ENCODE data around the gene OLFML3. TPM values are rescaled to one million over a fixed set of nuclear protein-coding genes. Genes with fewer than 3 reads are reported as not detected.
"Not testable (repeated sequence)": the region's sequence is repeated elsewhere in the genome, so short reads cannot be mapped to it uniquely, and the experiment has no call there.

The OLFML3 gene
- total RNA-seq, 1 experiment from 2014 or later: 226 TPM

DNA sequence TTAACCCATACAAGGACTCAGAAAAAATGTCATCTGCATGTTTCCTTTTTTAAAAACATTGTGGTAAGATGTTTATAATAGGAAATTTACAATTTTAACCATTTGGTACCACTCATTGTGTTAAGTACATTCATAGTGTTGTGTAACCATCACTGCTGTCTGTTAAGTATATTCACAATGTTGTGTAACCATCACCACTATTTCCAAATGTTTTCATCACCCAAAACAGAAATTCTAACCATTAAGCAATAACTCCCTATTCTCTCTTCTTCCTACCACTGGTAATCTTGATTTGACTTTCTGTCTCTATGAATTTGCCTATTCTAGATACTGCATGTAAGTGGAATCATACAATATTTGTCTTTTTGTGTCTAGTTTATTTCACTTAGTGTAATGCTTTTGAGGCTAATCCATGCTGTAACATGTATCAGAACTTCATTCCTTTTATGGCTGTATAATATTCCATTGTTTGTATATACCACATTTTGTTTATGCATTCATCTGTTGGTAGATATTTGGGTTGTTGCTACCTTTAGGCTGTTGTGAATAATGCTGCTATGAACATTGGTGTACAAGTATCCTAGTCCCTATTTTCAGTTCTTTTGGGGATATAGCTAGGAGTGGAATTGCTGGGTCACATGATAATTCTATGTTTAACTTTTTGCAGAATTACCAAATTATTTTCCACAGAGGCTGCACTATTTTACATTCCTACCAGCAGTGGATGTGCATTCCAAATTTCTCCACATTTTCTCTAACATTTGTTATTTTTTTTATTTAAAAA lies 36.1 kb upstream of the OLFML3 start:
- Histone ChIP-seq H3K4me3 (ENCODE audit: insufficient read depth, low read depth, low read length) (no peak overlapping the region), H3K27me3 (ENCODE audit: control insufficient read depth, insufficient read depth, low read length) (no peaks in the 10 kb centered on the region), H3K36me3 (replicated peaks; ENCODE audit: control insufficient read depth, insufficient read depth, low read length) (peaks cover 10% of the 10 kb centered on the region)
- no peak for DNase-seq

- Histone ChIP-seq H3K27me3 (ENCODE audit: control insufficient read depth, insufficient read depth, low read length) (no peaks in the 10 kb centered on the region), H3K36me3 (replicated peaks; ENCODE audit: control insufficient read depth, insufficient read depth, low read length) (peaks cover 9% of the 10 kb centered on the region), H3K4me3 (ENCODE audit: insufficient read depth, low read depth, low read length) (no peak overlapping the region)
- no peak for DNase-seq
These were observed 33.9 kb upstream of the OLFML3 start for GRCh38 chr1:113945329-113945728.

GRCh38 chr1:113946112-113946511 lies 33.2 kb upstream of the OLFML3 start:
- no peak for DNase-seq
- H3K27me3 ChIP-seq (ENCODE audit: control insufficient read depth, insufficient read depth, low read length): no peaks in the 10 kb centered on the region
- peaks cover under 1% of the 10 kb centered on the region for H3K36me3 ChIP-seq (replicated peaks; ENCODE audit: control insufficient read depth, insufficient read depth, low read length)
- no peak overlapping the region for H3K4me3 ChIP-seq (ENCODE audit: insufficient read depth, low read depth, low read length)

GRCh38 chr1:113946678-113947387 lies 32.4 kb upstream of the OLFML3 start:
- Histone ChIP-seq H3K4me3 (ENCODE audit: insufficient read depth, low read depth, low read length) (no peak overlapping the region), H3K36me3 (replicated peaks; ENCODE audit: control insufficient read depth, insufficient read depth, low read length) (no peaks in the 10 kb centered on the region), H3K27me3 (ENCODE audit: control insufficient read depth, insufficient read depth, low read length) (no peaks in the 10 kb centered on the region)
- DNase-seq: no peak

DNA sequence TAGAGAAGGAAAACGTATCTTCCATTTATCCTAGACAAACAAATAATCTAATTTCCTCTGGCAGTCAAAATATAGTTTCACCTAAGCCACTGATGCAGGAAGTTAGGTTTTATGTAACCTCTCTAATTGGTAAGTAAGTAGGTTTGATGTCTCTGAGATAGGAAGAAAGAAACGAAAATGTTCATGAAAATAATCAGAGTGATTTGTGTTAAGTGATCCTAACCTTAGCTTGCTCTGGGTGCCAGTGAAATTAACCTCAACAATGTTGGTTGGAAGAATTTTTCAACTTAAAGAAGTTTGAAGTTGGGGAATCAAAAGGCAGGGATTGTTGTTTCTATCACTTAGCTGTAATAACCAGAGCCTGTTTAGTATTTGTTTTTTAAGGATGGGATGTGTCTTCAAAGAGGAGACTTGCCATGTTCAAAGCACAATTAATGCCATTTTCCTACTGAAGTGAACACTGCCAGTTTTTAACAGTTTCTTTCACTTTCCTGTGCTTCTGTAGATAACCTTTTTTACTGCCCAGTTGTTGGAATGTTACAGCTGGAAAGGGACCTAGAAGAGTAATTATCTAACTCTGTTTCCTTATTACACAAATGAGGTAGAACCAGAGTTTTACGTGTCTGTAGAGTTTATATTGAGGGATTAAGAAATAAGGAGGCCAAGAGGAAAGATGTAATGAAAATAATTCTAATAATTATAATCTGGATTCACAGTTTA lies 31.7 kb upstream of the OLFML3 start:
- DNase-seq: no peak
- Histone ChIP-seq H3K4me3 (ENCODE audit: insufficient read depth, low read depth, low read length) (no peak overlapping the region), H3K36me3 (replicated peaks; ENCODE audit: control insufficient read depth, insufficient read depth, low read length) (no peaks in the 10 kb centered on the region), H3K27me3 (ENCODE audit: control insufficient read depth, insufficient read depth, low read length) (no peaks in the 10 kb centered on the region)

GRCh38 chr1:113948151-113948550 lies 31.1 kb upstream of the OLFML3 start:
- not testable (repeated sequence) for DNase-seq; H3K4me3 ChIP-seq (ENCODE audit: insufficient read depth, low read depth, low read length); H3K27me3 ChIP-seq (ENCODE audit: control insufficient read depth, insufficient read depth, low read length); H3K36me3 ChIP-seq (replicated peaks; ENCODE audit: control insufficient read depth, insufficient read depth, low read length)

DNA sequence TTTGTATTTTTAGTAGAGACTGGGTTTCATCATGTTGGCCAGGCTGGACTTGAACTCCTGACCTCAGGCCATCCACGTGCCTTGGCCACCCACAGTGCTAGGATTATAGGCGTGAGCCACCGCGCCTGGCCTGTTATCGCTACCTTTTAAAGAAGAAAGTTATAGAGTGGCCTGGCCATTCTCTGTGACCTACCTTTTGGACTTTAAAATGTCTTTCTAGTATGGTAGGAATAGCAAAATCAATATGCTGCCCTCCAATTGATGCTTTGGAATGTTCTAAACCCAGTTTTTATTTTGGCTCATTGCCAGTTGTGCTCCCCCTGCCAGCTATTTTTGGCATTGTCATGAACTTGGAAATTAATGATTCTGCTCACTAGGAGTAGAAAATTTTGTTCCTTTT lies 30.3 kb upstream of the OLFML3 start:
- DNase-seq: no peak

GRCh38 chr1:113950908-113951307 lies 28.4 kb upstream of the OLFML3 start:
- Histone ChIP-seq H3K27me3 (ENCODE audit: control insufficient read depth, insufficient read depth, low read length) (no peaks in the 10 kb centered on the region), H3K4me3 (ENCODE audit: insufficient read depth, low read depth, low read length) (no peak overlapping the region), H3K36me3 (replicated peaks; ENCODE audit: control insufficient read depth, insufficient read depth, low read length) (no peaks in the 10 kb centered on the region; the same call in none of the 2 replicates)
- DNase-seq: no peak

More for the DNA sequence above, 30.3 kb upstream of the OLFML3 start:
- H3K27me3 ChIP-seq (ENCODE audit: control insufficient read depth, insufficient read depth, low read length): no peaks in the 10 kb centered on the region
- no peak overlapping the region for H3K4me3 ChIP-seq (ENCODE audit: insufficient read depth, low read depth, low read length)
- no peaks in the 10 kb centered on the region for H3K36me3 ChIP-seq (replicated peaks; ENCODE audit: control insufficient read depth, insufficient read depth, low read length)

- DNase-seq: no peak
- no peaks in the 10 kb centered on the region; the same call in none of the 2 replicates for H3K36me3 ChIP-seq (replicated peaks; ENCODE audit: control insufficient read depth, insufficient read depth, low read length)
- H3K27me3 ChIP-seq (ENCODE audit: control insufficient read depth, insufficient read depth, low read length): no peaks in the 10 kb centered on the region
- no peak overlapping the region for H3K4me3 ChIP-seq (ENCODE audit: insufficient read depth, low read depth, low read length)
These were observed 27.6 kb upstream of the OLFML3 start for GRCh38 chr1:113951719-113952118.

DNA sequence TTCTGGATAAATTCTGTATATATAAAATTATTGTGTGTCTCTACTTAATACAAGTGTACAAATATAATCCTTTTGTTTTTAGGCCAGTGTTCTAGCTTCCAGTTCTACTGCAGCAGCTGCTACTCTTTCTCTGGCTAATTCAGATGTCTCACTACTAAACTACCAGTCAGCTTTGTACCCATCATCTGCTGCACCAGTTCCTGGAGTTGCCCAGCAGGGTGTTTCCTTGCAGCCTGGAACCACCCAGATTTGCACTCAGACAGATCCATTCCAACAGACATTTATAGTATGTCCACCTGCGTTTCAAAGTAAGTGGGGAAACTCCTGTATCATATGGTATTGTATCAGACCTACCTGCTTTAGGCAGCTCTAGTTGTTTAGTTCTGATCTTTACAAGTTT lies 21.3 kb upstream of the OLFML3 start:
- Histone ChIP-seq H3K27me3 (ENCODE audit: control insufficient read depth, insufficient read depth, low read length) (no peaks in the 10 kb centered on the region), H3K36me3 (replicated peaks; ENCODE audit: control insufficient read depth, insufficient read depth, low read length) (peaks cover 4% of the 10 kb centered on the region), H3K4me3 (ENCODE audit: insufficient read depth, low read depth, low read length) (no peak overlapping the region)
- DNase-seq: no peak

- DNase-seq: no peak
- Histone ChIP-seq H3K27me3 (ENCODE audit: control insufficient read depth, insufficient read depth, low read length) (no peaks in the 10 kb centered on the region), H3K4me3 (ENCODE audit: insufficient read depth, low read depth, low read length) (no peak overlapping the region), H3K36me3 (replicated peaks; ENCODE audit: control insufficient read depth, insufficient read depth, low read length) (peaks cover 4% of the 10 kb centered on the region)
These were observed 20.6 kb upstream of the OLFML3 start for GRCh38 chr1:113958691-113959090.

DNA sequence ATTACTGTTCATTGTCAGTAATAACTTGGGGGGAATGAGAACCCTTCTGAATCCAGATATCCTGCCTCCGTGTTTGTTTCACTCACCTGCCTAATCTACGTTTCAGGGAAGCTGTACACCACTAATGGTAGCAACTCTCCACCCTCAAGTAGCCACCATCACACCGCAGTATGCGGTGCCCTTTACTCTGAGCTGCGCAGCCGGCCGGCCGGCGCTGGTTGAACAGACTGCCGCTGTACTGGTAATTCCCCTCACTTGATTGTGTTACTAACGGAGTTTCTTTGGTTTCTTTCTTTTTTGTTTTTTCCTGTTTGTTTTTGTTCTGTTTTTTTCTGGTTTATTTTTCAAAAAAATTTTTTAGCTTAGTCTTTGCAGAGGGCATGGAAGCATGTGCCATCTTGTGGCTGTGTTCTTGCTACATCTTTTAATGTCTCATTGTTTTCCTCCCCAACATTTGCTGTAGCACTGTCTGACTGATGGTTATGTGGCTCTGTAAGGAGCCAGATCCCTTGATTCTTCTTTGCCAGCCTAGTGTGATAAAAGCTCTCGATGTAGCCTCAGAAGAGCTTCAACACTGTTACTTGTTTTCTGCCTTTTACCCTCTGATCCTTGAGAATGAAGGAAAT lies 15.9 kb upstream of the OLFML3 start:
- Histone ChIP-seq H3K4me3 (ENCODE audit: insufficient read depth, low read depth, low read length) (no peak overlapping the region), H3K27me3 (ENCODE audit: control insufficient read depth, insufficient read depth, low read length) (no peaks in the 10 kb centered on the region), H3K36me3 (replicated peaks; ENCODE audit: control insufficient read depth, insufficient read depth, low read length) (peaks cover 9% of the 10 kb centered on the region)
- no peak for DNase-seq

DNA sequence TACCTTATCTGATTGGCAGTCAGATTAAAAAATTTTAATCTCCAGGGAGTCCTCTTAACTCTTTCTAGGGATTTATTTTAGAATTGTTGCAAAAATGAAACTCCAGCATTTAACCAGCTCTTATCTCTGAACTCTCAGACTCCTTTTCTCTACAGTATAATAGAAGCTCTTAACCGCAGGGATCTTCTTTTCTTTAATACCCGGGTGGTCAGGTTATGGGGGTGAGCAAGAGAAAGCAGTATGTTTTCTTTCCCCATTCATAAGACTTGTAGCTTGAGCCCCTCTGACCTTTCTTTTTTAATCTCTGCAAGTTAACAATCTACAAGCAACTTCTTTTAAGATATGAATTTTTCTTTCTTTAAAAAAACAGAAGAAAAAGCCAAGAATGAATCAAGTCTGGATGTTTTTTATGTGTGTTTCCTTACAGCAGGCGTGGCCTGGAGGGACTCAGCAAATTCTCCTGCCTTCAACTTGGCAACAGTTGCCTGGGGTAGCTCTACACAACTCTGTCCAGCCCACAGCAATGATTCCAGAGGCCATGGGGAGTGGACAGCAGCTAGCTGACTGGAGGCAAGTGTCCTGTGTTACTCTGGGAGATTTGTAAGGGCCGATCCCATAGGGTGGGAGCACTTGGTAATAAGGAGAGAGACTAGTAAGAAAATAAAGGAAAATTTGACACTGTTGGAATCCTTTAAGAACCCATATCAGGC lies 13.4 kb upstream of the OLFML3 start:
- no peak for DNase-seq
- Histone ChIP-seq H3K36me3 (replicated peaks; ENCODE audit: control insufficient read depth, insufficient read depth, low read length) (peaks cover 19% of the 10 kb centered on the region), H3K4me3 (ENCODE audit: insufficient read depth, low read depth, low read length) (no peak overlapping the region), H3K27me3 (ENCODE audit: control insufficient read depth, insufficient read depth, low read length) (no peaks in the 10 kb centered on the region)

- no peak for DNase-seq
- Histone ChIP-seq H3K36me3 (replicated peaks; ENCODE audit: control insufficient read depth, insufficient read depth, low read length) (peaks cover 24% of the 10 kb centered on the region), H3K27me3 (ENCODE audit: control insufficient read depth, insufficient read depth, low read length) (no peaks in the 10 kb centered on the region), H3K4me3 (ENCODE audit: insufficient read depth, low read depth, low read length) (no peak overlapping the region)
These were observed 6.3 kb upstream of the OLFML3 start for GRCh38 chr1:113972954-113973353.

All from H7 (cell line).